Osteocyte (in vitro differentiated cells): ENCODE measurements around the gene ACTBL2. TPM values are rescaled to one million over a fixed set of nuclear protein-coding genes. Genes with fewer than 3 reads are reported as not detected.

ENCODE experiments used
- DNase-seq: peaks from one replicate; pipeline ENCODE4 v3.0.0; 2021; ENCODE audit warnings: mixed read lengths; ENCODE audit not compliant: unreplicated experiment; ENCODE audit errors: extremely low spot score
- H3K27ac Mint-ChIP-seq: one replicate; pipeline ENCODE4 v1.8.0; 2021; ENCODE audit warnings: mild to moderate bottlenecking, mixed read lengths; ENCODE audit not compliant: unreplicated experiment
- H3K27me3 Mint-ChIP-seq: one replicate; pipeline ENCODE4 v1.8.0; 2021; ENCODE audit warnings: mixed read lengths; ENCODE audit not compliant: unreplicated experiment
- H3K36me3 Mint-ChIP-seq: one replicate; pipeline ENCODE4 v1.8.0; 2021; ENCODE audit warnings: mixed read lengths; ENCODE audit not compliant: unreplicated experiment
- H3K4me1 Mint-ChIP-seq: one replicate; pipeline ENCODE4 v1.8.0; 2021; ENCODE audit warnings: mixed read lengths; ENCODE audit not compliant: unreplicated experiment
- H3K4me3 Mint-ChIP-seq: one replicate; pipeline ENCODE4 v1.8.0; 2021; ENCODE audit warnings: mild to moderate bottlenecking, moderate library complexity, mixed read lengths; ENCODE audit not compliant: unreplicated experiment
- H3K9me3 Mint-ChIP-seq: one replicate; pipeline ENCODE4 v1.8.0; 2021; ENCODE audit warnings: mixed read lengths; ENCODE audit not compliant: unreplicated experiment
- CTCF ChIP-seq: fragments of 200-600 bp; sonication (generic); IDR thresholded peaks from 2 replicates; pipeline ENCODE4 v1.5.0; 2021; ENCODE audit warnings: antibody characterized with exemption, mild to moderate bottlenecking, moderate library complexity
- total RNA-seq: library from RNA; stranded (reverse); gene quantifications from 2 replicates; pipeline ENCODE4 v1.2.1, GENCODE V29; 2021

The ACTBL2 gene
- total RNA-seq, 1 donor from 2014 or later, result not detected

GRCh38 chr5:57452885-57453284 lies 29.7 kb downstream of the ACTBL2 start:
- Mint-ChIP-seq H3K27ac (peak overlapping the region; percentile 54), H3K4me3 (peak overlapping the region; percentile 9), H3K9me3 (peaks cover 9% of the 10 kb centered on the region), H3K27me3 (no peaks in the 10 kb centered on the region), H3K4me1 (peaks cover 85% of the 10 kb centered on the region), H3K36me3 (no peaks in the 10 kb centered on the region)
- no peak for TF ChIP-seq CTCF
- no peak for DNase-seq

GRCh38 chr5:57450991-57451876 lies 31.4 kb downstream of the ACTBL2 start:
- Mint-ChIP-seq H3K27me3 (no peaks in the 10 kb centered on the region), H3K4me1 (peaks cover 76% of the 10 kb centered on the region), H3K36me3 (no peaks in the 10 kb centered on the region), H3K27ac (peak overlapping the region; percentile 88), H3K9me3 (peaks cover 9% of the 10 kb centered on the region), H3K4me3 (no peak overlapping the region)
- no peak for TF ChIP-seq CTCF
- no peak for DNase-seq

- no peak for DNase-seq
- no peaks in the 10 kb centered on the region for H3K27me3 Mint-ChIP-seq
- TF ChIP-seq CTCF, result no peak
- H3K9me3 Mint-ChIP-seq, result peaks cover 9% of the 10 kb centered on the region
- H3K4me3 Mint-ChIP-seq, result no peak overlapping the region
- H3K36me3 Mint-ChIP-seq, result no peaks in the 10 kb centered on the region
- H3K27ac Mint-ChIP-seq, result peak overlapping the region; percentile 74
- H3K4me1 Mint-ChIP-seq, result peaks cover 55% of the 10 kb centered on the region
These were observed 33.9 kb downstream of the ACTBL2 start for GRCh38 chr5:57448751-57449150.

- no peak overlapping the region for H3K4me3 Mint-ChIP-seq
- peaks cover 53% of the 10 kb centered on the region for H3K4me1 Mint-ChIP-seq
- peak overlapping the region; percentile 74 for H3K27ac Mint-ChIP-seq
- no peak for DNase-seq
- H3K36me3 Mint-ChIP-seq, result no peaks in the 10 kb centered on the region
- peaks cover 9% of the 10 kb centered on the region for H3K9me3 Mint-ChIP-seq
- no peak for TF ChIP-seq CTCF
- H3K27me3 Mint-ChIP-seq, result no peaks in the 10 kb centered on the region
These were observed 34.3 kb downstream of the ACTBL2 start for GRCh38 chr5:57448287-57448686.

- no peak for TF ChIP-seq CTCF
- no peaks in the 10 kb centered on the region for H3K27me3 Mint-ChIP-seq
- H3K9me3 Mint-ChIP-seq, result peaks cover 9% of the 10 kb centered on the region
- no peaks in the 10 kb centered on the region for H3K36me3 Mint-ChIP-seq
- no peak overlapping the region for H3K27ac Mint-ChIP-seq
- peaks cover 53% of the 10 kb centered on the region for H3K4me1 Mint-ChIP-seq
- no peak for DNase-seq
- H3K4me3 Mint-ChIP-seq, result no peak overlapping the region
These were observed 35.0 kb downstream of the ACTBL2 start for GRCh38 chr5:57447658-57448057.
